Loucy (cell line): ENCODE measurements around the gene STPG4.

Experiments used
- H2AFZ ChIP-seq: fragments of 200-600 bp; sonication (generic); 2 replicates; pipeline ENCODE4 v1.6.0; 2016; ENCODE audit warnings: antibody characterized with exemption, mild to moderate bottlenecking, low read length, moderate library complexity
- H3F3A ChIP-seq: fragments of 200-600 bp; 2 replicates; pipeline ENCODE4 v1.6.0; 2016; ENCODE audit warnings: antibody characterized with exemption, low read depth, mild to moderate bottlenecking
- H3K27me3 ChIP-seq: fragments of 200-600 bp; sonication (generic); 2 replicates; pipeline ENCODE4 v1.6.1; 2014; ENCODE audit warnings: low read length, mild to moderate bottlenecking; ENCODE audit not compliant: insufficient read depth, poor library complexity, severe bottlenecking
- H3K36me3 ChIP-seq: fragments of 200-600 bp; sonication (generic); 2 replicates; pipeline ENCODE4 v1.6.1; 2016; ENCODE audit warnings: low read length; ENCODE audit not compliant: insufficient read depth
- H3K4me1 ChIP-seq: fragments of 200-600 bp; sonication (generic); 2 replicates; pipeline ENCODE4 v1.5.1; 2014; ENCODE audit warnings: low read length, mild to moderate bottlenecking; ENCODE audit not compliant: insufficient read depth, poor library complexity, severe bottlenecking
- H3K4me2 ChIP-seq: fragments of 200-600 bp; sonication (generic); 2 replicates; pipeline ENCODE4 v1.6.0; 2014; ENCODE audit warnings: antibody characterized with exemption, low read length, low read depth, mild to moderate bottlenecking; ENCODE audit not compliant: poor library complexity, severe bottlenecking
- H3K4me3 ChIP-seq: fragments of 200-600 bp; sonication (generic); 2 replicates; pipeline ENCODE4 v1.5.1; 2014; ENCODE audit warnings: low read length, mild to moderate bottlenecking, mixed read lengths; ENCODE audit not compliant: poor library complexity, severe bottlenecking
- H3K79me2 ChIP-seq: fragments of 200-600 bp; sonication (generic); 2 replicates; pipeline ENCODE4 v1.6.1; 2014; ENCODE audit warnings: low read length; ENCODE audit not compliant: insufficient read depth
- H3K9ac ChIP-seq: fragments of 200-600 bp; sonication (generic); 2 replicates; pipeline ENCODE4 v1.6.0; 2014; ENCODE audit warnings: mild to moderate bottlenecking, low read depth, low read length, moderate library complexity; ENCODE audit not compliant: poor library complexity, severe bottlenecking
- H3K9me2 ChIP-seq: fragments of 200-600 bp; sonication (generic); replicated peaks from 2 replicates; pipeline ENCODE4 v1.6.1; 2016; ENCODE audit warnings: low read depth, low read length, mixed read lengths
- H3K9me3 ChIP-seq: fragments of 200-600 bp; sonication (generic); 2 replicates; pipeline ENCODE4 v1.6.1; 2014; ENCODE audit warnings: mild to moderate bottlenecking, antibody characterized with exemption, low read length, low read depth; ENCODE audit not compliant: insufficient read depth
- H4K20me1 ChIP-seq: fragments of 200-600 bp; sonication (generic); 2 replicates; pipeline ENCODE4 v1.6.0; 2014; ENCODE audit warnings: antibody characterized with exemption, low read length, mild to moderate bottlenecking; ENCODE audit not compliant: insufficient read depth, poor library complexity, severe bottlenecking
- EZH2phosphoT487 ChIP-seq: fragments of 200-600 bp; IDR thresholded peaks from 2 replicates; pipeline ENCODE4 v1.6.1; 2018; ENCODE audit warnings: antibody characterized with exemption, mild to moderate bottlenecking, moderate library complexity, borderline replicate concordance
- TF ChIP-seq, protein P1 (sequence below): fragments of 200-600 bp; sonication (generic); conservative IDR thresholded peaks from 2 replicates; pipeline ENCODE4 v1.5.1; 2014; ENCODE audit warnings: mild to moderate bottlenecking, antibody characterized with exemption, low read length

The STPG4 gene

DNA sequence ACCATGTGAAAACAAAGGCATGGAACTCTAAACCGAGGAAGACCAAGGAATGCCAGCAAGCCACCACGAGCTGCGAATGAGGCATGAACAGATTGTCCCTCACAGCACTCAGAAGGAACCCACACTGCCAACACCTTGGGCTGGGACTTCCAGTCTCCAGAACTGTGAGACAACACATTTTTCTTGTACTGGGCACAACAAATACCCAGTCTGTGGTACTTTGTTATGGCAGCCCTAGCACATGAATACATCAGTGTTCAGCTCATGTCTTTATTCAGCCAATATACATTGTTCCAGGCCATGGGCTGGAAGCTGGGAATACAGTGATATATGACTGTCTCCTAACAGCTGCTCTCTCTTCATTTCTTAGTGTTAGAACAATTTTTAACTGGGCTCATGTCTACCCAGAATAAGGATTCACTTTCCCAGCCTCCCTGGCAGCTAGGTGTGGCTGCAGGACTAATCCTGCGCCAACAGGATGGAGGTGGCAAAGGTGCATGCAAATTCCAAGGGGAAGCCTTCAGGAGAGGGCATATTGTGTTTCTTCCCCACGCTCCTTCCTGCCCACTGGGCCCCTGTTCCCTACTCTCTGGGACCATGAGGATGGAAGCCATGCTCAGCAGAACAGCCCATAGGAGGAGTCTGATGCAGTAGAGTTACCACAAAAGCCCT lies 59.6 kb downstream of the STPG4 start:
- Histone ChIP-seq H3K9me3 (no peaks in the 10 kb centered on the region), H3K36me3 (no peaks in the 10 kb centered on the region), H3K4me1 (no peaks in the 10 kb centered on the region), H3K4me3 (no peak overlapping the region), H4K20me1 (no peaks in the 10 kb centered on the region), H3K27me3 (no peaks in the 10 kb centered on the region), H3K4me2 (no peak overlapping the region), H2AFZ (no peak overlapping the region), H3K9ac (no peak overlapping the region), H3K9me2 (no peaks in the 10 kb centered on the region), H3K79me2 (no peaks in the 10 kb centered on the region), H3F3A (no peaks in the 10 kb centered on the region)
- TF ChIP-seq, protein P1, sequence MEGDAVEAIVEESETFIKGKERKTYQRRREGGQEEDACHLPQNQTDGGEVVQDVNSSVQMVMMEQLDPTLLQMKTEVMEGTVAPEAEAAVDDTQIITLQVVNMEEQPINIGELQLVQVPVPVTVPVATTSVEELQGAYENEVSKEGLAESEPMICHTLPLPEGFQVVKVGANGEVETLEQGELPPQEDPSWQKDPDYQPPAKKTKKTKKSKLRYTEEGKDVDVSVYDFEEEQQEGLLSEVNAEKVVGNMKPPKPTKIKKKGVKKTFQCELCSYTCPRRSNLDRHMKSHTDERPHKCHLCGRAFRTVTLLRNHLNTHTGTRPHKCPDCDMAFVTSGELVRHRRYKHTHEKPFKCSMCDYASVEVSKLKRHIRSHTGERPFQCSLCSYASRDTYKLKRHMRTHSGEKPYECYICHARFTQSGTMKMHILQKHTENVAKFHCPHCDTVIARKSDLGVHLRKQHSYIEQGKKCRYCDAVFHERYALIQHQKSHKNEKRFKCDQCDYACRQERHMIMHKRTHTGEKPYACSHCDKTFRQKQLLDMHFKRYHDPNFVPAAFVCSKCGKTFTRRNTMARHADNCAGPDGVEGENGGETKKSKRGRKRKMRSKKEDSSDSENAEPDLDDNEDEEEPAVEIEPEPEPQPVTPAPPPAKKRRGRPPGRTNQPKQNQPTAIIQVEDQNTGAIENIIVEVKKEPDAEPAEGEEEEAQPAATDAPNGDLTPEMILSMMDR: no peak
- no peak for TF ChIP-seq EZH2phosphoT487

DNA sequence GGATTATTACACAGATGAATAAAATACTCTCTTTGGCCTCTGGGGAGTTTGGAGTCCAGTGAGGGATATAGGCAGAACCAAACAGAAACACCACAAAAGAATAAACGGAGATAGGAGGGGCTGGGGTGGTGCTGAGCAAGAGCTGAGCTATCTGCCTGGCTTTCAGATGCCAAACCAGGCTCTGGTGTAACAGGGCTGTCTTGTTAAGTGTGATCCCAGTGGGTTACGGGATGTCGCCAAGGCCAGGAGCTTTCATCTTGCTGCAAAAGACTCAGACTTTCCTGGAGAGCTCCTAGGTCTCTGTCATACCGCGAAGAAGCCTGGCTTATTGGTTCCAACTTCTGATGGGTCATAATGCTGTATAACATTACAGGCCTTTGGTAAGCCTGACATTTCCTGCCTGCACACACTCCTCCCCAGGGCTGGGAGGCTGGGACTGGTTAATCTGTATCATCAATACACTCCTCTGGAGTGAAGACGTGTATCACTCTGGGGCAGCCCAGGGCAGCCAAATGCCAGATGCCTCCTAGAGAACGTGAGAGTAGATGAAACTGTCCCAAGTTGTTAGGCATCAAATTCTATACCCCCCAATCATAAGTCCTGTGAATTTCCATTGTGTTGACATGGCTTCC lies 60.5 kb downstream of the STPG4 start:
- TF ChIP-seq, protein P1: no peak
- no peak for TF ChIP-seq EZH2phosphoT487
- Histone ChIP-seq H3K4me1 (no peaks in the 10 kb centered on the region), H3K4me3 (no peak overlapping the region), H3K4me2 (no peak overlapping the region), H3K27me3 (no peaks in the 10 kb centered on the region), H3K79me2 (no peaks in the 10 kb centered on the region), H2AFZ (no peak overlapping the region), H3K9me2 (no peaks in the 10 kb centered on the region), H3K9me3 (no peaks in the 10 kb centered on the region), H3F3A (no peaks in the 10 kb centered on the region), H4K20me1 (no peaks in the 10 kb centered on the region), H3K9ac (no peak overlapping the region), H3K36me3 (no peaks in the 10 kb centered on the region)

DNA sequence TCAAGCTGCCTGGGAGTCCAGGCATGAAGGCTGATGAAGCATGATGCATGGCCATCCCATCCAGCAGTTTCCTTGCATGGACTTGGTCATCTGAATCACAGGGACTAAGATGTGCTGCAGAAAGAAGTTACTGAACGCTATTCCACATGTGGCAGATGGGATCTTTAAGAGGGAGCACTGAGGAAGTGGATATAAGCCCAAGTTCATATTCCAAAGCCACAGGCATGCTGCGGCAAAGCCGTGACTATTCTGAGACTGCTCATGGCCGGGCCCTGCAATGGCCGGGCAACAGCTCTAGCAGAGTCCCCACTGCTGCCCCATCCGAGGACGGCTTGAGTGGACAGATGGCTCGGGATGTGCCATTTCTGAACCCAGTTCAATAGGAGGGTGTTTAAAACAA lies 61.5 kb downstream of the STPG4 start:
- H3K9me2 ChIP-seq: no peaks in the 10 kb centered on the region
- no peaks in the 10 kb centered on the region for H3K9me3 ChIP-seq
- H3F3A ChIP-seq: no peaks in the 10 kb centered on the region; the same call in 1 of the 2 replicates
- peaks cover 2% of the 10 kb centered on the region for H3K4me1 ChIP-seq
- no peak overlapping the region for H2AFZ ChIP-seq
- no peaks in the 10 kb centered on the region for H4K20me1 ChIP-seq
- no peak overlapping the region for H3K4me3 ChIP-seq
- no peaks in the 10 kb centered on the region for H3K36me3 ChIP-seq
- no peaks in the 10 kb centered on the region for H3K27me3 ChIP-seq
- no peak overlapping the region for H3K4me2 ChIP-seq
- no peak overlapping the region for H3K9ac ChIP-seq
- H3K79me2 ChIP-seq: no peaks in the 10 kb centered on the region
- TF ChIP-seq EZH2phosphoT487: no peak
- TF ChIP-seq, protein P1: no peak
